ENCODE data around the gene TPCN2.

- TF ChIP-seq, protein P1, sequence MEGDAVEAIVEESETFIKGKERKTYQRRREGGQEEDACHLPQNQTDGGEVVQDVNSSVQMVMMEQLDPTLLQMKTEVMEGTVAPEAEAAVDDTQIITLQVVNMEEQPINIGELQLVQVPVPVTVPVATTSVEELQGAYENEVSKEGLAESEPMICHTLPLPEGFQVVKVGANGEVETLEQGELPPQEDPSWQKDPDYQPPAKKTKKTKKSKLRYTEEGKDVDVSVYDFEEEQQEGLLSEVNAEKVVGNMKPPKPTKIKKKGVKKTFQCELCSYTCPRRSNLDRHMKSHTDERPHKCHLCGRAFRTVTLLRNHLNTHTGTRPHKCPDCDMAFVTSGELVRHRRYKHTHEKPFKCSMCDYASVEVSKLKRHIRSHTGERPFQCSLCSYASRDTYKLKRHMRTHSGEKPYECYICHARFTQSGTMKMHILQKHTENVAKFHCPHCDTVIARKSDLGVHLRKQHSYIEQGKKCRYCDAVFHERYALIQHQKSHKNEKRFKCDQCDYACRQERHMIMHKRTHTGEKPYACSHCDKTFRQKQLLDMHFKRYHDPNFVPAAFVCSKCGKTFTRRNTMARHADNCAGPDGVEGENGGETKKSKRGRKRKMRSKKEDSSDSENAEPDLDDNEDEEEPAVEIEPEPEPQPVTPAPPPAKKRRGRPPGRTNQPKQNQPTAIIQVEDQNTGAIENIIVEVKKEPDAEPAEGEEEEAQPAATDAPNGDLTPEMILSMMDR (IDR thresholded peaks at IDR 0.05) = no peak
- TF ChIP-seq POLR2A (IDR thresholded peaks at IDR 0.05) = no peak
Observed at GRCh38 chr11:69071956-69072355, 23.2 kb downstream of the TPCN2 start.

Measured in heart left ventricle (tissue), 13 donors.